HepG2 (cell line): ENCODE measurements around the gene CELSR3. TPM values are rescaled to one million over a fixed set of nuclear protein-coding genes. Genes with fewer than 3 reads are reported as not detected.

Experiments
- DMAP1 ChIP-seq: IDR thresholded peaks from 2 replicates; pipeline ENCODE4 v1.6.1; 2016
- GATAD2A ChIP-seq: IDR thresholded peaks from 2 replicates; pipeline ENCODE4 v1.6.1; 2016
- HNRNPUL1 ChIP-seq: fragments of 200-400 bp; formaldehyde crosslinking; IDR thresholded peaks from 2 replicates; pipeline ENCODE4 v1.6.1; 2017; ENCODE audit warnings: low read depth, mild to moderate bottlenecking, low read length, moderate library complexity
- HOXA5 ChIP-seq: sonication (generic); formaldehyde crosslinking; IDR thresholded peaks from 2 replicates; pipeline ENCODE4 v1.4.0; 2020; ENCODE audit warnings: missing genetic modification reagents
- KDM5B ChIP-seq: sonication (generic); formaldehyde crosslinking; IDR thresholded peaks from 2 replicates; pipeline ENCODE4 v1.4.0; 2020; ENCODE audit warnings: missing genetic modification reagents, mild to moderate bottlenecking, borderline replicate concordance
- NFRKB ChIP-seq: fragments of 450-650 bp; IDR thresholded peaks from 2 replicates; pipeline ENCODE4 v1.6.1; 2017
- PPARG ChIP-seq: conservative IDR thresholded peaks from 2 replicates; pipeline ENCODE4 v1.6.1; 2016; ENCODE audit warnings: missing biosample characterization, missing genetic modification reagents
- SMAD9 ChIP-seq: sonication (generic); formaldehyde crosslinking; IDR thresholded peaks from 2 replicates; pipeline ENCODE4 v1.5.1; 2020; ENCODE audit warnings: mild to moderate bottlenecking, missing genetic modification reagents
- SMARCE1 ChIP-seq: fragments of 450-650 bp; IDR thresholded peaks from 2 replicates; pipeline ENCODE4 v1.6.1; 2017; ENCODE audit warnings: borderline replicate concordance
- SP2 ChIP-seq: sonication (generic); formaldehyde crosslinking; IDR thresholded peaks from 2 replicates; pipeline ENCODE4 v1.5.1; 2020; ENCODE audit warnings: mild to moderate bottlenecking, missing genetic modification reagents
- STAG1 ChIP-seq: sonication (generic); formaldehyde crosslinking; IDR thresholded peaks from 2 replicates; pipeline ENCODE4 v1.4.0; 2020; ENCODE audit warnings: missing genetic modification reagents
- ZKSCAN8 ChIP-seq: IDR thresholded peaks from 2 replicates; pipeline ENCODE4 v1.6.1; 2016; ENCODE audit warnings: borderline replicate concordance, missing genetic modification reagents, missing compliant biosample characterization
- ZNF121 ChIP-seq: sonication (generic); formaldehyde crosslinking; IDR thresholded peaks from 2 replicates; pipeline ENCODE4 v1.5.0; 2020; ENCODE audit warnings: mild to moderate bottlenecking, missing genetic modification reagents
- ZNF136 ChIP-seq: sonication (generic); formaldehyde crosslinking; IDR thresholded peaks from 2 replicates; pipeline ENCODE4 v1.8.1; 2022; ENCODE audit warnings: low read depth, mild to moderate bottlenecking, moderate library complexity, missing genetic modification reagents
- ZNF296 ChIP-seq: sonication (generic); formaldehyde crosslinking; conservative IDR thresholded peaks from 2 replicates; pipeline ENCODE4 v1.5.0; 2020; ENCODE audit warnings: mild to moderate bottlenecking, missing genetic modification reagents
- polyA plus RNA-seq, 8 experiments: library from polyadenylated mRNA; depleted of rRNA in 3 of 8; stranded (reverse) in 7 of 8; unstranded in 1 of 8; fragments of >200 nt; fragmentation: Illumina TruSeq in 4 of 8; extraction: Trizol in 4 of 8; gene quantifications; 2 replicates each; pipeline versions ENCODE4 v1.2.1 to v1.2.3, GENCODE V29; 2011 to 2016; ENCODE audit warnings: low read depth in 4 of 8, missing spikeins in 1 of 8, mixed read lengths in 1 of 8; ENCODE audit not compliant: insufficient read depth in 1 of 8
- total RNA-seq, 5 experiments: library from RNA; depleted of rRNA; stranded (reverse); fragments of >200 nt; fragmentation: Illumina TruSeq; extraction: Trizol; gene quantifications; 2 replicates each; pipeline ENCODE4 v1.2.3, GENCODE V29; 2016; ENCODE audit warnings: low read depth in 1 of 5
- TF ChIP-seq, protein P1 (sequence below): sonication (generic); formaldehyde crosslinking; IDR thresholded peaks from 2 replicates; pipeline ENCODE4 v1.4.0; 2020; ENCODE audit warnings: mild to moderate bottlenecking, missing genetic modification reagents, borderline replicate concordance
- TF ChIP-seq, protein P2 (sequence below): sonication (generic); formaldehyde crosslinking; IDR thresholded peaks from 2 replicates; pipeline ENCODE4 v1.4.0; 2020; ENCODE audit warnings: missing genetic modification reagents, borderline replicate concordance
- TF ChIP-seq, protein P3 (sequence below): sonication (generic); formaldehyde crosslinking; IDR thresholded peaks from 2 replicates; pipeline ENCODE4 v1.8.0; 2022; ENCODE audit warnings: mild to moderate bottlenecking, missing genetic modification reagents, borderline replicate concordance

The CELSR3 gene
- total and polyA plus RNA-seq, 2 of the 13 experiments (the other 11 are each of a cell fraction or from before 2014, with no cell fraction given): 5.4 to 6.7 TPM

DNA sequence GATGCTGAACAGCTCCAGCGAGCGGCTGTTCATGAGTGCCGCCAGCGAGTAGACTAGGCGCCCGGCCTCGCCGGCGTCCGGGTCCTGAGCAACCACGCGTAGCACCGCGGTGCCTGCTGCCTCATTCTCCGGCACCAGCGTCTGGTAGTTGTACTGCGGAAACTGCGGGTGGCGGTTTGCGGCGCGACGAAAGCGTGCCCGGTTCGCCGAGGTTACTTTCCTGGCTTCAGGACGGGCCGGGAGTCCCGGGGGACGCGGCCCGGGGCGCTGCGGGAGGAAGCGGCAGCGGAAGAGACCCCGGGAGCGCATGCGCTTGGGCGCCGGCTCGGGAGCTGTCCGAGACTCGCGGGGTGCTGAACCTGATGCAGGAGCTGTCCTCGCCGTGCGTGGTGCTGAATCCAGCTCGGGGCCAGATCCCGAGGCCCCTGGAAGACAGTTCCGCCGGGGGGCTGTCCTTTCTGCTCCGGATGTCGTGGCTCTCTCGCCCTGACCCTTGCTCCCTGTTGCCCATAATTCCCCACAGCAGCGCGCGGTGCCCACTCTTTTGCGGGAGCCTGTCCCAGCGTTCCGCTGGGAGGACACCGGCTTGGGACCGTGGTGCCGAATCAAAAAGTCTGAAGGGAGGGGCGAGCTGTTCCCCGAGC is 1.1 kb downstream of the CELSR3 start (continued):
- TF ChIP-seq, protein P1, sequence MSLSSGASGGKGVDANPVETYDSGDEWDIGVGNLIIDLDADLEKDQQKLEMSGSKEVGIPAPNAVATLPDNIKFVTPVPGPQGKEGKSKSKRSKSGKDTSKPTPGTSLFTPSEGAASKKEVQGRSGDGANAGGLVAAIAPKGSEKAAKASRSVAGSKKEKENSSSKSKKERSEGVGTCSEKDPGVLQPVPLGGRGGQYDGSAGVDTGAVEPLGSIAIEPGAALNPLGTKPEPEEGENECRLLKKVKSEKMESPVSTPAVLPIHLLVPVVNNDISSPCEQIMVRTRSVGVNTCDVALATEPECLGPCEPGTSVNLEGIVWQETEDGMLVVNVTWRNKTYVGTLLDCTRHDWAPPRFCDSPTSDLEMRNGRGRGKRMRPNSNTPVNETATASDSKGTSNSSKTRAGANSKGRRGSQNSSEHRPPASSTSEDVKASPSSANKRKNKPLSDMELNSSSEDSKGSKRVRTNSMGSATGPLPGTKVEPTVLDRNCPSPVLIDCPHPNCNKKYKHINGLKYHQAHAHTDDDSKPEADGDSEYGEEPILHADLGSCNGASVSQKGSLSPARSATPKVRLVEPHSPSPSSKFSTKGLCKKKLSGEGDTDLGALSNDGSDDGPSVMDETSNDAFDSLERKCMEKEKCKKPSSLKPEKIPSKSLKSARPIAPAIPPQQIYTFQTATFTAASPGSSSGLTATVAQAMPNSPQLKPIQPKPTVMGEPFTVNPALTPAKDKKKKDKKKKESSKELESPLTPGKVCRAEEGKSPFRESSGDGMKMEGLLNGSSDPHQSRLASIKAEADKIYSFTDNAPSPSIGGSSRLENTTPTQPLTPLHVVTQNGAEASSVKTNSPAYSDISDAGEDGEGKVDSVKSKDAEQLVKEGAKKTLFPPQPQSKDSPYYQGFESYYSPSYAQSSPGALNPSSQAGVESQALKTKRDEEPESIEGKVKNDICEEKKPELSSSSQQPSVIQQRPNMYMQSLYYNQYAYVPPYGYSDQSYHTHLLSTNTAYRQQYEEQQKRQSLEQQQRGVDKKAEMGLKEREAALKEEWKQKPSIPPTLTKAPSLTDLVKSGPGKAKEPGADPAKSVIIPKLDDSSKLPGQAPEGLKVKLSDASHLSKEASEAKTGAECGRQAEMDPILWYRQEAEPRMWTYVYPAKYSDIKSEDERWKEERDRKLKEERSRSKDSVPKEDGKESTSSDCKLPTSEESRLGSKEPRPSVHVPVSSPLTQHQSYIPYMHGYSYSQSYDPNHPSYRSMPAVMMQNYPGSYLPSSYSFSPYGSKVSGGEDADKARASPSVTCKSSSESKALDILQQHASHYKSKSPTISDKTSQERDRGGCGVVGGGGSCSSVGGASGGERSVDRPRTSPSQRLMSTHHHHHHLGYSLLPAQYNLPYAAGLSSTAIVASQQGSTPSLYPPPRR (CRISPR knock-in tag): peak; percentile 91
- TF ChIP-seq ZNF136 (CRISPR knock-in tag): peak; percentile 100
- peak; percentile 98 for TF ChIP-seq PPARG
- TF ChIP-seq, protein P2, sequence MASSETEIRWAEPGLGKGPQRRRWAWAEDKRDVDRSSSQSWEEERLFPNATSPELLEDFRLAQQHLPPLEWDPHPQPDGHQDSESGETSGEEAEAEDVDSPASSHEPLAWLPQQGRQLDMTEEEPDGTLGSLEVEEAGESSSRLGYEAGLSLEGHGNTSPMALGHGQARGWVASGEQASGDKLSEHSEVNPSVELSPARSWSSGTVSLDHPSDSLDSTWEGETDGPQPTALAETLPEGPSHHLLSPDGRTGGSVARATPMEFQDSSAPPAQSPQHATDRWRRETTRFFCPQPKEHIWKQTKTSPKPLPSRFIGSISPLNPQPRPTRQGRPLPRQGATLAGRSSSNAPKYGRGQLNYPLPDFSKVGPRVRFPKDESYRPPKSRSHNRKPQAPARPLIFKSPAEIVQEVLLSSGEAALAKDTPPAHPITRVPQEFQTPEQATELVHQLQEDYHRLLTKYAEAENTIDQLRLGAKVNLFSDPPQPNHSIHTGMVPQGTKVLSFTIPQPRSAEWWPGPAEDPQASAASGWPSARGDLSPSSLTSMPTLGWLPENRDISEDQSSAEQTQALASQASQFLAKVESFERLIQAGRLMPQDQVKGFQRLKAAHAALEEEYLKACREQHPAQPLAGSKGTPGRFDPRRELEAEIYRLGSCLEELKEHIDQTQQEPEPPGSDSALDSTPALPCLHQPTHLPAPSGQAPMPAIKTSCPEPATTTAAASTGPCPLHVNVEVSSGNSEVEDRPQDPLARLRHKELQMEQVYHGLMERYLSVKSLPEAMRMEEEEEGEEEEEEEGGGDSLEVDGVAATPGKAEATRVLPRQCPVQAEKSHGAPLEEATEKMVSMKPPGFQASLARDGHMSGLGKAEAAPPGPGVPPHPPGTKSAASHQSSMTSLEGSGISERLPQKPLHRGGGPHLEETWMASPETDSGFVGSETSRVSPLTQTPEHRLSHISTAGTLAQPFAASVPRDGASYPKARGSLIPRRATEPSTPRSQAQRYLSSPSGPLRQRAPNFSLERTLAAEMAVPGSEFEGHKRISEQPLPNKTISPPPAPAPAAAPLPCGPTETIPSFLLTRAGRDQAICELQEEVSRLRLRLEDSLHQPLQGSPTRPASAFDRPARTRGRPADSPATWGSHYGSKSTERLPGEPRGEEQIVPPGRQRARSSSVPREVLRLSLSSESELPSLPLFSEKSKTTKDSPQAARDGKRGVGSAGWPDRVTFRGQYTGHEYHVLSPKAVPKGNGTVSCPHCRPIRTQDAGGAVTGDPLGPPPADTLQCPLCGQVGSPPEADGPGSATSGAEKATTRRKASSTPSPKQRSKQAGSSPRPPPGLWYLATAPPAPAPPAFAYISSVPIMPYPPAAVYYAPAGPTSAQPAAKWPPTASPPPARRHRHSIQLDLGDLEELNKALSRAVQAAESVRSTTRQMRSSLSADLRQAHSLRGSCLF (CRISPR knock-in tag): peak; percentile 100
- TF ChIP-seq ZKSCAN8 (CRISPR knock-in tag): peak; percentile 99
- peak; percentile 100 for TF ChIP-seq KDM5B (CRISPR knock-in tag)
- TF ChIP-seq ZNF296: peak; percentile 100
- no peak for TF ChIP-seq NFRKB
- TF ChIP-seq STAG1: peak; percentile 64
- TF ChIP-seq SMARCE1: no peak
- TF ChIP-seq SP2 (CRISPR knock-in tag): peak; percentile 77
- peak; percentile 94 for TF ChIP-seq ZNF121 (CRISPR knock-in tag)
- TF ChIP-seq SMAD9 (CRISPR knock-in tag): peak; percentile 100
- TF ChIP-seq GATAD2A (CRISPR knock-in tag): peak; percentile 97
- TF ChIP-seq, protein P3, sequence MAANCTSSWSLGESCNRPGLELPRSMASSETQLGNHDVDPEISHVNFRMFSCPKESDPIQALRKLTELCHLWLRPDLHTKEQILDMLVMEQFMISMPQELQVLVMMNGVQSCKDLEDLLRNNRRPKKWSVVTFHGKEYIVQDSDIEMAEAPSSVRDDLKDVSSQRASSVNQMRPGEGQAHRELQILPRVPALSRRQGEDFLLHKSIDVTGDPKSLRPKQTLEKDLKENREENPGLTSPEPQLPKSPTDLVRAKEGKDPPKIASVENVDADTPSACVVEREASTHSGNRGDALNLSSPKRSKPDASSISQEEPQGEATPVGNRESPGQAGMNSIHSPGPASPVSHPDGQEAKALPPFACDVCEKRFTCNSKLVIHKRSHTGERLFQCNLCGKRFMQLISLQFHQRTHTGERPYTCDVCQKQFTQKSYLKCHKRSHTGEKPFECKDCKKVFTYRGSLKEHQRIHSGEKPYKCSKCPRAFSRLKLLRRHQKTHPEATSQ: peak; percentile 100
- TF ChIP-seq HOXA5 (CRISPR knock-in tag): peak; percentile 100
- TF ChIP-seq HNRNPUL1: no peak
- TF ChIP-seq DMAP1 (CRISPR knock-in tag): peak; percentile 95
